ENCODE measurements around the gene SHISAL1.

The SHISAL1 gene

GRCh38 chr22:44248926-44249325, 63.8 kb downstream of the SHISAL1 start:
- H3K27me3 Mint-ChIP-seq (ENCODE audit: low read depth, poor library complexity): peaks cover 18% of the 10 kb centered on the region
- no peak for TF ChIP-seq CTCF (IDR thresholded peaks at IDR 0.05)
- H3K9me3 Mint-ChIP-seq: peaks cover 30% of the 10 kb centered on the region
- H3K4me1 Mint-ChIP-seq: no peaks in the 10 kb centered on the region
- H3K36me3 Mint-ChIP-seq (ENCODE audit: low read depth): peaks cover 9% of the 10 kb centered on the region
- H3K4me3 Mint-ChIP-seq: no peak overlapping the region
- no peak overlapping the region for H3K27ac Mint-ChIP-seq
- DNase-seq: no peak

- TF ChIP-seq CTCF (IDR thresholded peaks at IDR 0.05): no peak
- Mint-ChIP-seq H3K9me3 (peaks cover 30% of the 10 kb centered on the region), H3K4me1 (no peaks in the 10 kb centered on the region), H3K4me3 (no peak overlapping the region), H3K36me3 (ENCODE audit: low read depth) (peaks cover 9% of the 10 kb centered on the region), H3K27me3 (ENCODE audit: low read depth, poor library complexity) (peaks cover 18% of the 10 kb centered on the region), H3K27ac (no peak overlapping the region)
- no peak for DNase-seq
Measured at GRCh38 chr22:44247923-44248892, 64.5 kb downstream of the SHISAL1 start.

GRCh38 chr22:44247346-44247745, 65.4 kb downstream of the SHISAL1 start:
- no peak for TF ChIP-seq CTCF (IDR thresholded peaks at IDR 0.05)

GRCh38 chr22:44246615-44247326, 66.0 kb downstream of the SHISAL1 start:
- TF ChIP-seq CTCF (IDR thresholded peaks at IDR 0.05): no peak
- Mint-ChIP-seq H3K4me1 (no peaks in the 10 kb centered on the region), H3K36me3 (ENCODE audit: low read depth) (peaks cover 9% of the 10 kb centered on the region), H3K9me3 (peaks cover 30% of the 10 kb centered on the region), H3K27ac (no peak overlapping the region), H3K4me3 (no peak overlapping the region), H3K27me3 (ENCODE audit: low read depth, poor library complexity) (peaks cover 18% of the 10 kb centered on the region)
- no peak for DNase-seq

More at GRCh38 chr22:44247346-44247745, 65.4 kb downstream of the SHISAL1 start:
- Mint-ChIP-seq H3K27ac (no peak overlapping the region), H3K4me3 (no peak overlapping the region), H3K9me3 (peaks cover 30% of the 10 kb centered on the region), H3K27me3 (ENCODE audit: low read depth, poor library complexity) (peaks cover 18% of the 10 kb centered on the region), H3K4me1 (no peaks in the 10 kb centered on the region), H3K36me3 (ENCODE audit: low read depth) (peaks cover 9% of the 10 kb centered on the region)
- DNase-seq: no peak

GRCh38 chr22:44245867-44246266, 66.9 kb downstream of the SHISAL1 start:
- Mint-ChIP-seq H3K9me3 (peaks cover 25% of the 10 kb centered on the region), H3K4me1 (no peaks in the 10 kb centered on the region), H3K27ac (no peak overlapping the region), H3K4me3 (no peak overlapping the region), H3K36me3 (ENCODE audit: low read depth) (peaks cover 9% of the 10 kb centered on the region), H3K27me3 (ENCODE audit: low read depth, poor library complexity) (peaks cover 18% of the 10 kb centered on the region)
- no peak for DNase-seq
- TF ChIP-seq CTCF (IDR thresholded peaks at IDR 0.05): no peak

Measured in nephron progenitor cell (in vitro differentiated cells).